ENCODE results near the gene FANCD2OS. TPM values are rescaled to one million over a fixed set of nuclear protein-coding genes. Genes with fewer than 3 reads are reported as not detected.

Gene FANCD2OS
- polyA plus RNA-seq, 2 of the 4 experiments (the other 2 are of a cell fraction) = not detected

- TF ChIP-seq ZC3H11A (IDR thresholded peaks at IDR 0.05) (no peak), ZFP36 (IDR thresholded peaks at IDR 0.05; ENCODE audit: borderline replicate concordance, partially characterized antibody) (no peak), E2F6 (IDR thresholded peaks at IDR 0.05; ENCODE audit: borderline replicate concordance, low read depth) (no peak), NFE2L2 (conservative IDR thresholded peaks at IDR 0.05; ENCODE audit: low read length) (no peak)
- FAIRE-seq (no peak), DNase-seq (ENCODE audit: low read depth in 1 of 2, low spot score in 1 of 2) (no peak), ATAC-seq (no peak)
- Histone ChIP-seq H3K27ac (no peak overlapping the region), H3K4me2 (no peak overlapping the region), H3K4me3 (no peak overlapping the region), H3K4me1 (0 out of 3 replicates have a peak, but pooled peaks cover under 1% of the 10 kb centered on the region), H3K9me3 (no peaks in the 10 kb centered on the region)
- POLR2A ChIA-PET = interaction anchor here (0.6 kb wide), 1 partner anchor 16 kb away, joined by 3 read pairs; no protein-coding TSS in a partner anchor
- WGBS (ENCODE audit: missing lambda C conversion rate) = 94% methylated on average over 8 of the region's 8 CpGs
- CTCF ChIA-PET = interaction anchor here (0.7 to 1.2 kb wide), 4 partner anchors 11 to 74 kb away, joined by 3 read pairs; partner anchors contain the start of gene IRAK2
Observed at GRCh38 chr3:10149226-10149625, 41.2 kb upstream of the FANCD2OS start.

GRCh38 chr3:10145685-10146084, 37.6 kb upstream of the FANCD2OS start:
- FAIRE-seq (no peak), DNase-seq (ENCODE audit: low read depth in 1 of 2, low spot score in 1 of 2) (no peak), ATAC-seq (no peak)
- Histone ChIP-seq H3K27ac (no peak overlapping the region), H3K4me2 (no peak overlapping the region), H3K4me1 (peaks cover 15% of the 10 kb centered on the region), H3K4me3 (no peak overlapping the region), H3K9me3 (no peaks in the 10 kb centered on the region)
- ChIA-PET CTCF (interaction anchor here (1.0 to 1.3 kb wide), 2 partner anchors 10 to 69 kb away, joined by 3 read pairs; no protein-coding TSS in a partner anchor), POLR2A (no interaction called here)
- WGBS (ENCODE audit: missing lambda C conversion rate) = 94% methylated on average over 4 of the region's 4 CpGs
- TF ChIP-seq KDM5A (IDR thresholded peaks at IDR 0.05) (no peak), HOXA7 (CRISPR knock-in tag; IDR thresholded peaks at IDR 0.05) (no peak), JUNB (IDR thresholded peaks at IDR 0.05) (no peak), TFCP2L1 (CRISPR knock-in tag; IDR thresholded peaks at IDR 0.05) (no peak), GATA3 (IDR thresholded peaks at IDR 0.05; ENCODE audit: borderline replicate concordance) (no peak), SREBF2 (IDR thresholded peaks at IDR 0.05) (no peak), FOXS1 (CRISPR knock-in tag; IDR thresholded peaks at IDR 0.05) (no peak), FOSB (CRISPR knock-in tag; IDR thresholded peaks at IDR 0.05) (no peak), MYC (IDR thresholded peaks at IDR 0.05; ENCODE audit: borderline replicate concordance, low read length) (no peak), ESRRA (IDR thresholded peaks at IDR 0.05; ENCODE audit: borderline replicate concordance, low read length) (no peak), ATOH8 (CRISPR knock-in tag; IDR thresholded peaks at IDR 0.05; ENCODE audit: low read depth) (no peak), ZFP36 (IDR thresholded peaks at IDR 0.05; ENCODE audit: borderline replicate concordance, partially characterized antibody) (no peak), POLR2A (IDR thresholded peaks at IDR 0.05; ENCODE audit: low read length) (no peak), JUN (IDR thresholded peaks at IDR 0.05) (no peak), REST (IDR thresholded peaks at IDR 0.05) (no peak), ZSCAN20 (CRISPR knock-in tag; IDR thresholded peaks at IDR 0.05) (no peak), MAFK (IDR thresholded peaks at IDR 0.05; ENCODE audit: partially characterized antibody) (no peak), HMGXB4 (CRISPR knock-in tag; IDR thresholded peaks at IDR 0.05; ENCODE audit: borderline replicate concordance) (no peak), MAX (IDR thresholded peaks at IDR 0.05) (no peak), CHD2 (IDR thresholded peaks at IDR 0.05; ENCODE audit: low read length, partially characterized antibody) (no peak)

All from A549 (cell line).